Brain microvascular endothelial cell (primary cell): ENCODE data around the gene GFI1B.

ENCODE experiments used
- DNase-seq: peaks from one replicate; pipeline ENCODE4 v3.0.0-alpha.2; 2020
- H3K27ac ChIP-seq: fragments of 250-450 bp; sonication (Bioruptor Pico); 2 replicates; pipeline ENCODE4 v1.5.1; 2020; ENCODE audit warnings: mild to moderate bottlenecking, moderate library complexity
- H3K27me3 ChIP-seq: fragments of 250-450 bp; sonication (Bioruptor Pico); replicated peaks from 2 replicates; pipeline ENCODE4 v1.5.1; 2020; ENCODE audit warnings: mild to moderate bottlenecking
- H3K36me3 ChIP-seq: fragments of 250-450 bp; sonication (Bioruptor Pico); replicated peaks from 2 replicates; pipeline ENCODE4 v1.5.1; 2020; ENCODE audit warnings: mild to moderate bottlenecking
- H3K4me3 ChIP-seq: 2 replicates; pipeline ENCODE4 v1.5.1; 2011; ENCODE audit warnings: low read depth, mild to moderate bottlenecking, control low read depth, low read length, moderate library complexity
- in situ Hi-C: cut with HindIII; loops from 2 replicates; pipeline ENCODE4 v1.10.0; 2017; ENCODE audit warnings: low sequenced_read_pairs, low pct_ligation_motif_present
- TF ChIP-seq, protein P1 (sequence below): IDR thresholded peaks from 2 replicates; pipeline ENCODE4 v1.5.1; 2011; ENCODE audit warnings: low read depth, mild to moderate bottlenecking, moderate library complexity, low read length, control low read depth, inconsistent platforms; ENCODE audit errors: missing control alignments

Gene GFI1B

GRCh38 chr9:132978451-132979131 lies at the start of gene GFI1B:
Gene GFI1B, plus strand, starts transcription at chr9:132978694. Its CDS starts 7,985 bp downstream, at chr9:132986679.
- in situ Hi-C loops = no loop called here
- no peak for DNase-seq
- H3K27me3 ChIP-seq = peaks cover 37% of the 10 kb centered on the region
- TF ChIP-seq, protein P1, sequence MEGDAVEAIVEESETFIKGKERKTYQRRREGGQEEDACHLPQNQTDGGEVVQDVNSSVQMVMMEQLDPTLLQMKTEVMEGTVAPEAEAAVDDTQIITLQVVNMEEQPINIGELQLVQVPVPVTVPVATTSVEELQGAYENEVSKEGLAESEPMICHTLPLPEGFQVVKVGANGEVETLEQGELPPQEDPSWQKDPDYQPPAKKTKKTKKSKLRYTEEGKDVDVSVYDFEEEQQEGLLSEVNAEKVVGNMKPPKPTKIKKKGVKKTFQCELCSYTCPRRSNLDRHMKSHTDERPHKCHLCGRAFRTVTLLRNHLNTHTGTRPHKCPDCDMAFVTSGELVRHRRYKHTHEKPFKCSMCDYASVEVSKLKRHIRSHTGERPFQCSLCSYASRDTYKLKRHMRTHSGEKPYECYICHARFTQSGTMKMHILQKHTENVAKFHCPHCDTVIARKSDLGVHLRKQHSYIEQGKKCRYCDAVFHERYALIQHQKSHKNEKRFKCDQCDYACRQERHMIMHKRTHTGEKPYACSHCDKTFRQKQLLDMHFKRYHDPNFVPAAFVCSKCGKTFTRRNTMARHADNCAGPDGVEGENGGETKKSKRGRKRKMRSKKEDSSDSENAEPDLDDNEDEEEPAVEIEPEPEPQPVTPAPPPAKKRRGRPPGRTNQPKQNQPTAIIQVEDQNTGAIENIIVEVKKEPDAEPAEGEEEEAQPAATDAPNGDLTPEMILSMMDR = no peak
- no peak within 1 kb of the TSS for H3K4me3 ChIP-seq
- no peak within 1 kb of the TSS for H3K27ac ChIP-seq
- H3K36me3 ChIP-seq = no peaks in the 10 kb centered on the region

DNA sequence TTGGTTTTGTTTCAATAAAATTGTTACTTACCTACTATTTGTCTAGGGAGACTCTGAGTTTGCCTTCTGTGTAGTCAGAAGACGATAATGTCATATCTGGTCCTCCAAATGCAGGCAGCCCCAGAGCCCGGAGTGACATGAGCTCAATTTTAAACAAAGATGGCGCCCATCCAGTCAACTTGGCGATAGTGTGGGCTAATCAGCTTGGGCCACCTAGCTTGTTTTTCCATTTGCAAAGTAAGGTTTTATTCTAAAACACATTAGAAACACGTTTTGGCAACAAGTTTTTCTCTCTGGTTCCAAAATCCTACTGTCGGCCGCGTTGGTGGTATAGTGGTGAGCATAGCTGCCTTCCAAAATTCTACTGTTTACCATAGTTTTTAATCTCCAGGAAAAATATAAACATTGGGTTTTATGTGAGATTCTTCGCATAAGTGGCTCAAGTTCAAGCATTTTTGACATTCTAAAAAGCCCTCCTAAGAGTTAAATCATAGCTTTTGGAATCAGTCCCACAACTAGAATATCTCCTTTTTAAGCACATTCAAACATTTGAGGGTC lies 47.2 kb upstream of the GFI1B start:
- TF ChIP-seq, protein P1 = no peak
- H3K27me3 ChIP-seq = no peaks in the 10 kb centered on the region
- no peak overlapping the region for H3K4me3 ChIP-seq
- in situ Hi-C loops = no loop called here
- no peak overlapping the region for H3K27ac ChIP-seq
- H3K36me3 ChIP-seq = peaks cover 11% of the 10 kb centered on the region
- no peak for DNase-seq

DNA sequence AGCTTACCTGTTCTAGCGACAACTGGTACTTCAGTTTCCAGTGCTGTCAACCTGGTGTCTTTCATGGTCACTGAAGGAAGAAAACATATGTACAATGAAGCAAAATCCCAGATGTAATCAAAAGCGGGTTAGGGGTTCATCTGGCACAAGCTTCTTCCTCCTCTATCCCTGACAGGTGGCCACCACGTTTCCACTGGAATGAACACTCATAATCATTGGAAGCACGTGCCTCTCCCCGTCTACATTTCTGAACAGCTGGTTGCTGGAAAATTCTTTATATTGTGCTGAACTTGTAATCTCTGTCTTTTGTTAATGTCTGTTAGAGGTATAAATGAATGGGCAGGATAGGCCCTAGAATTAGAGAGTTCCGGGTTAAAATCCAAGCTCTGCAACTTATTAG lies 43.5 kb upstream of the GFI1B start:
- no peaks in the 10 kb centered on the region for H3K27me3 ChIP-seq
- no peak for DNase-seq
- in situ Hi-C loops = no loop called here
- TF ChIP-seq, protein P1 = no peak
- H3K36me3 ChIP-seq = no peaks in the 10 kb centered on the region
- H3K4me3 ChIP-seq = no peak overlapping the region
- H3K27ac ChIP-seq = no peak overlapping the region

- H3K27ac ChIP-seq = no peak overlapping the region
- H3K27me3 ChIP-seq = no peaks in the 10 kb centered on the region
- H3K36me3 ChIP-seq = no peaks in the 10 kb centered on the region
- in situ Hi-C loops = no loop called here
- no peak overlapping the region for H3K4me3 ChIP-seq
- DNase-seq = peak; percentile 9
- TF ChIP-seq, protein P1 = no peak
Observed at GRCh38 chr9:132937463-132937901, 41.0 kb upstream of the GFI1B start.

DNA sequence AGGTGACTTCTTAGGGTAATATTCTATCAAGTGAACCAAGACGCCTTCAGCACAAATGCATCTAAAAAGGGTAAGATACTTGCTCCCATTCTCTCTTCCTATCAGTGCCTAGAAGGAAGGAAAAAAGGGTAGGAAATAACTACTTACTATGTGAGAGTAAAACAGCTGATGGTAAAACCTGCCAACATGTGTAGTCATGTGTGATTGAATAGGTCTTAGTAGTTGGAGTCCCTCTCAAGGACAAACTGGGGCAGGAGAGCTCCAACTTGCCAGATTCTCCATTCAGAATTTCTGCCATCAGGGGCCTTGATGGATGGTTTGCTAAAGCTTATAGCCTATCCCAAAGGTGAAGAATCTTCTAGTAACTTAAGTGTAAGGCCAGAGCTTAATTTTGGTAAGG lies 39.3 kb upstream of the GFI1B start:
- Histone ChIP-seq H3K36me3 (peaks cover under 1% of the 10 kb centered on the region), H3K27ac (no peak overlapping the region), H3K4me3 (no peak overlapping the region), H3K27me3 (no peaks in the 10 kb centered on the region)
- DNase-seq = no peak
- in situ Hi-C loops = no loop called here
- TF ChIP-seq, protein P1 = no peak
